Dermis microvascular lymphatic vessel endothelial cell (primary cell): ENCODE data around the gene SAXO2. TPM values are rescaled to one million over a fixed set of nuclear protein-coding genes. Genes with fewer than 3 reads are reported as not detected.
"Not testable (repeated sequence)": the region's sequence is repeated elsewhere in the genome, so short reads cannot be mapped to it uniquely, and the experiment has no call there.

ENCODE experiments used
- DNase-seq, 2 donors: peaks; one replicate each; pipeline versions ENCODE4 v3.0.0 to v3.0.0-alpha.2; 2010; ENCODE audit warnings: low read depth in 2 of 2
- total RNA-seq: library from RNA; depleted of rRNA; stranded (reverse); fragments of >200 nt; gene quantifications from 2 replicates; pipeline ENCODE4 v1.2.1, GENCODE V29; 2014

Gene SAXO2
- total RNA-seq, 1 donor from 2014 or later = 0.26 TPM

DNA sequence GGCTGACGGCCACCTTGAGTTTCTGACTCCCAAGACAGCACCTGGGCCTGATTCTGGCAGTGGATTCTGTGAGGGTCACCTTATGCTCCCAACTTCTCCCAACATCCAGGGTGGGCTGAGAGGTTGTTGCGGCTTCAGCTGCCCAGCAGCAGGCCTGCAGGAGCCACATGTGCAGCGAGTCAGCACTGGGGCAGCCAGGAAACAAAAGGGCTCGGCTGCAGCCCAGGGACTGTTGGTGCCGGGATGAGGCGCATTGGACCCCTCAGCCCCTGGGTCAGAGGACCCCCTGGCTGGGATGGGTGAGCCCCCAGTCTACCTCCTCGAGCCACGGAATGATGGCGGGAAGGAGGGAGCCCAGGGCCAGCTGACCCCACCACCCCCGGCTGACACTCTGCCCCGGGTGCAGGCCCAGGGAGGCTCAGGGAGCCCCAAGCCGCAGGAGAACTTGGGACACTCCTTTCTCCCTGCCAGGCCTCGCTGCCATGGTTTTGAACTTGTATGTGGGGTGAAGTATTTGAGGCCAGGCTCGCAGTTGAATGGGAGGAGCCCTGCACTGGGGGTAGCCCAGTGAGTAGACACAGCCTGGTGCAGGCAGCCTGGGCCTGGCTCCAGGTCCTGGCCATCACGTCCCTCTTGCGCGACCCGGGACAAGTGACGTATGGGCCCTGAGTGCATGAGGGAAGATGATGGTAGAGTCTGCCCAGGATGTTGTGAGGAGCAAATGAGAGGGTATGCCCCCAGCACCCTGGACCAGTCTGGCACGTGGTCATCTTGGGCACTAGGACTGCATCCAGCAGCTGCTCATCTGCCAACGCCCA, 51.5 kb downstream of the SAXO2 start:
- not testable (repeated sequence) for DNase-seq

DNA sequence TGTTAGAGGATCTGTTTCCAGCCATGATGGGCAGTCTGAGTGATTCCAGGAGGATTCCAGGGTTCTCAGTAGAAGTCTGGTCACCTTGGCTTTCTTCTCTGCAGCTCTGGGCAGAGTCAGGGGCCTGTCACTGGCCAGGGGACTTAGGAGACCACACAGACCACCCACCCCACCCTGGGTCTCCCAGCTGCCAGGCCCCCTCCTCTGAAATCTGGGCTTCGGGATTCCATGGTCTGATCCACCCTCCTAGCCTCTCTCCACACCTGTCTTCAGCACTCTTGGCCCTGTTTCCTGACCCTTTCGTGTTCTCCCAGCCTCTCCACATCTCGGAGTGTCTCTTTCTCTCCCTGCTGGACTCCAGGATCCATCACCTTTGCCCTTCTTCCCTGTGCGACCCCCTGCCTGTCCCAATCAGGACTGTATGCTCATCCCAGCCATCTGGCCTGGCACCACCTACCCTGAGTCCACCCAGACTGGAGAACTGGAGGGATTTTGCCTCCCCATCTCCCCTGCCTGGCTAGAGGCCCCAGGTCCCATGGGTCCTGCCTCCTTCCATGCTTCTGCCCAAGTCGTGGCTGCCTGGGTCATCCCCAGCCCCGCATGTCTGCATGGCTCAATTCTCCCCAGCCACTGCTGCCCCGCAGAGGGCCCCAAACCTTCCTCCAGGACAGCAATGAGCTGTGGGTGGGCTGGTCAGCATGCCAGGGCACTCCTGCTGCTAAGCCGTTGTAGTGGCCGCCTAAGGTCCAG, 52.3 kb downstream of the SAXO2 start:
- no peak for DNase-seq

DNA sequence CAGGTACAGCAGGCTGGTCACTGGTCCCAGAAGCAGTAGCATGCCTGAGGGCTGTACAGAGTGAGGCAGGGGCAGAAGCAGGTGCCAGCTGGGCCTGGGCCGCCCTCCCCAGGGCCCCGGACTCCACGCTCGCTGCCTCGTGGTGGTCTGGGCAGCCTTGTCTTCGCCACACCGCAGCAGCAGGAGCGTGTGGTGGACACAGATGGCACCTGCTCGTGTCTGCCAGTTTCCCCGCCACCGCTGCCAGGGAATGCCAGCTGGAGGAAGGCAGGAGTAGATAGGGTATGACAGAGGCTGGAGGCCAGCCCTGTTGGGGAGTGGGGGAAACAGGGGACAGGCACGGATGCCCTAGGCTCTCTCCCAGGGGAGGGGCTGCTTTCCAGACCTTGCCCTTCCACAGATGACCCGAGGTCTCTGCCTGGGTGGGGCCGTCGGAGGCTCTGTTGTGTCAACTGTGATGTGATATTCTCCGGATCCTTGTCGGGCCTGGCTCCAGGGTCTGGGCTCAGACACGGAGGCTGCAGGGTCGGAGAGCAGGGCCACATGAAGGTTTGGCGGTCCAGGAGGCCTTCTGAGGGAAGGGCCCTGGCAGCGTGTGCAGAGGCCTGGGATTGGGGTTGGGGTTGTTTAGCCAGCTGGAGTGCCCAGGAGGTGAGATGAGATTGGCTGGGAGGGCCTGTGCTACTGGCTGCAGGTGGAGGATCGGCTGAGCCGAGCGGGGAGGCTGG, 53.1 kb downstream of the SAXO2 start:
- no peak for DNase-seq

DNA sequence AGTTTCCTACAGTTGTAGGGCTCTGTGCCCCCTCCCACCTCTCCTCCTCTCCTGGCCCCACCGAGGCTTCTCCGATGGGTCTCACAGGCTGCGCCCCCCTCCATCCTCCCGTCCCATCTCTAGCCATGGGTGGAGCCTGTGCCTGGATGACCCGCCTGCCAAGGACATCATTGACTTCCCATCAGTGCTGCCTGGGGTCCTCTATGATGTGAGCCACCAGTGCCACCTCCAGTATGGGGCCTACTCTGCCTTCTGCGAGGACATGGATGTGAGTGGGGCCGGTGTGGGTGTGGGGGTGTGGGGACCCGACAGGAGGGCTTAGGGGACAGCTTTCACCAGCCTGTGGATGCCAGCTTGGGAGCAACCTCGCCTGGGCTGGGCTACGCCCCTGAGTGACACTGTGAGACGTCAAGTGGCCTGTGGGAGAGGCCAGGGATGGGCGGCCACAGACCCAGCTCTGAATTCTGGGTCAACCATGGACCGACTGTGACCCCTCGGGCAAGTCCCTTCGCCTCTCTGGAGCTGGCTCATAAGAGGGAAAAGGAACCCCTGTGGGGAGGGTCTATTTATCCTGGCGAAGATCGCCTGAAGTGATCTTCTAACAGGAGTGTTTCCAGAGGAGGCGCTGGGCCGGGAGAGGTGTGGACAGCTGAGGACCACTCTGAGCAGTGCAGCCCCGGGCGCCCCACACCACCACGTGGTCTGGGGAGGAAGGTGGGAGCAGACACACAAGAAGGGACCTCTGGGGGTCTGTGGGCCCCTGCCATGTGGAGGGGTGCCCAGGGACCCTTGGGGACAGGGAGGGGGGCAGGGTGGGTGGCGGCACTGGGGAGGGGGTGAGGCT, 53.9 kb downstream of the SAXO2 start:
- DNase-seq = not testable (repeated sequence)

DNA sequence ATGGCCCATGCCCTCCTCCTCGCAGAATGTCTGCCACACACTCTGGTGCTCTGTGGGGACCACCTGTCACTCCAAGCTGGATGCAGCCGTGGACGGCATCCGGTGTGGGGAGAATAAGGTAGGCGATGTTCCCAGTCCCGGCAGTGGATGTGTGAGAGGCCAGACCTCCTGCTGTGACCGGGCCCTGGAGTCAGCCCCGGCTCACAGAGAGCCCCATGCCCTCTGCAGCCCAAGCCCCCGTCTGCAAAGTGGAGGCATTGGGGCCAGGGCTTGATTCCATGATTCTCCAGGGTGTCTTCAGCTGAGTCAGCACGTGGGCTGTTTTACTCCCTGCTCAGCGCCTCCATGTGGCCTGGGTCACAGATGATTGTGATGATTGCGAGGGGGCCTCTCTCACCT, 54.5 kb downstream of the SAXO2 start:
- DNase-seq = no peak

DNA sequence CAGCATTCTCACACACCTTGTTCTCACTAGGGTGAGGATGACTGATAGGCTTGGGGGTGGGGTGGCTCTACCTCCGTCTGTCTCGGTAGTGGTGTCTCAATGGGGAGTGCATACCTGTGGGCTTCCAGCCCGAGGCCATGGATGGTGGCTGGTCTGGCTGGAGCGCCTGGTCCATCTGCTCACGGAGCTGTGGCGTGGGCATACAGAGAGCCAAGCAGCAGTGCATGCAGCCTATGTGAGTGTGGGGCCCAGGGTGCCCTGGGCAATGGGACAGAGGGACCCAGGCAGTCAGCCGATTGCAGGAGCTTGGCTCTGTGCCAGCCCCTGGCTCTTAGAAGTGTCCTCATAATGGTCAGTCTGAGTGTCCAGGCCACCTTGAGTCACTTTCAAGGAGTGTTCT, 54.9 kb downstream of the SAXO2 start:
- DNase-seq = not testable (repeated sequence)

DNA sequence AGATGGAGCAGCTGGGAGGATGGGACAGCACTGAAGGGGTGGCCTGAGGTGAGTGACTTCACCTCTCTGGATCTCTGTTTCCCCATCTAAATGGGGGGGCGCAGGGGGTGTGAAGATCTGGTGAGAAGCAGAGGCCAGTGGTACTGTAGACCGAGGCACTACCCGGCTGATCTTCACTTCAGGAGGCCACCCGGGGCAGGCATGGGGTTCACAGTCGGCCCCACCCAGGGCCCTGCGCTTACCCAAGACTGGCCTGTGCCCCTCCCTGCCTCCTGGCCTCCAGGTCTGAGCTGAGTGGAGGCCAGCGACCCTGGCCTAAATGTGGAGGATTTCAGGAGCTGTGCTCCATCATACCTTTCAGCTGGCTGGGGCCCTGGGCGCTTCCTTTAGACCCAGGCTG, 55.7 kb downstream of the SAXO2 start:
- not testable (repeated sequence) for DNase-seq

DNA sequence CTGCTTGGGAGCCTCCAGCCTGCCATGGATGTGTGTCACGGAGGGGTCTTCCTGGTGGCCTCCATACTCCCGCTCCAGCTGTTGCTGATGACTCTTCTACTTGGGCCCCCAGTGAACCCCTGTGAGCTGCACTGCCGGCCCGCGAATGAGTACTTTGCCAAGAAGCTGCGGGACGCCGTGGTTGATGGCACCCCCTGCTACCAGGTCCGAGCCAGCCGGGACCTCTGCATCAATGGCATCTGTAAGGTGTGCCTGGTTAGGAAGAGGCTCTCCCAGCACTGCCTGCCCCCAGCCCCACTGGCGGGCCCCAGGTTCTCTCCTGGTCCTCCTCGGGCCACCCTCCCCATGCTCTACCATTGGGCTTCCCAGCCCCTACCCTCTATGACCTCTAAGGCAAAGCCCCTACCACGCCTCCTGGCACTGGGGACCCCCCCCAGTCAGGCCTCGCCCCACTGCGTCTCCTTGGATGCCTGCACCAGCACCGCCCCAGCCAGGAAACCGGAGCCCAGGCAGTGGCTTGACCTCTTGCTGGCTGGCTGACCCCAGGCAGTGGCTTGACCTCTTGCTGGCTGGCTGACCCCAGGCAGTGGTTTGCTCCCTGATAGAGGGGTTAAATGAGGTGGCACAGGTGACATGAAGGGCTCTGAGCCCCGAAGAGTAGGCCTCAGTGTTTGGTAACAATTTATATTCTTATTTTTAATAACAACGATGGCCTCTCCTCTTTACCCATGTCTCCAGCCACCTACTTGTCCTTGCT, 57.1 kb downstream of the SAXO2 start:
- DNase-seq = not testable (repeated sequence)

DNA sequence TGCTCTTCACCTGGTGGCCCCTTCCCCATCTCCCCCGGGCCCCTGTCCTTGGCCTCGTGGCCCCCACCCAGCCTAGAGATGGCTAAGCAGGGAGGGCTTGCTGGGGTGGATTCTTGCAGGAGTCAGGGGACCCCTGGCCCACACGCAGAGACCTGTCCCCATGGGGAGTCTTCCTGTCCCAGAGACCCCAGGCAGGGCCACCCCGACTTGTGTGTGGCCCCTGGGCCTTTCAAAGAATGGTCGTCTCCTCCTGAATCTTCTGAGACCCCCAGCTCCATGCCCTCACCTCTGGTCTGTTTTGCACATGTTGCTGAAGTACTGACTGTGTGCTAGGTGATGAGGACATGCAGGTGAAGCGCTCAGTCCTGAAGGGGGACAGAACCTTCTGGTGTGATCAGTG, 58.2 kb downstream of the SAXO2 start:
- not testable (repeated sequence) for DNase-seq

DNA sequence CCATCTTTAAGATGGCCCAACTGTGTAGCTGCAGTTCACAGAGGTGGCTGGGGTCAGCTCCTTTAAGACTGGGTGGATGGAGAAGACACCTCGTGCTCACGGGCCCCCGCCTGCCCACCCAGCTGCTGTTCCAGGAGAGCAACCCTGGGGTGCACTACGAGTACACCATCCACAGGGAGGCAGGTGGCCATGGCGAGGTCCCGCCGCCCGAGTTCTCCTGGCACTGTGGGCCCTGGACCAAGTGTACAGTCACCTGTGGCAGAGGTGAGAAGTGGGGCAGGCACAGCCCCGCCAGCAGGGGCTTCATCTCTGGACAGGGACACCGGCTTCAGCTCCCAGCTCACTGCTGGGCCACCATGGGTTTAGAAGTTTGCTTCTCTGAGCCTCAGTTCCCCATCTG, 59.9 kb downstream of the SAXO2 start:
- not testable (repeated sequence) for DNase-seq

DNA sequence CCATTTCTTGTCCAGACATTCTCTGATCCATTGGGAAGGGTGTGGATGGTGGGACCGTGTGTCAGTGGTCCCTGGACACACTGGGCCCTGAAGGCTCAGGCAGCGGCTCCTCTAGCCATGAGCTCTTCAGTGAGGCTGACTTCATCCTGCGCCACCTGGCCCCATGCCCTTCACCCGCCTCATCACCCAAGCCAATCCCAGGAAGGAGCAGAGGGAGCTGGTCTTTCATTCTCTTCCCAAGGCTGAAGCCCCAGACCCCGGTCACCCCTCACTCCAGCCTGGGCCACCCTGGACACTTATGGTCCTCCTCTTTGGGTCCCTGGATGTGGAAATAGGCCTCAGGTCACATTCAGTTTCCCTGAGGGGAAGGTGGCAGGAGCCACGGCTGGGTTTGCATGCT, 62.2 kb downstream of the SAXO2 start:
- DNase-seq = not testable (repeated sequence)

DNA sequence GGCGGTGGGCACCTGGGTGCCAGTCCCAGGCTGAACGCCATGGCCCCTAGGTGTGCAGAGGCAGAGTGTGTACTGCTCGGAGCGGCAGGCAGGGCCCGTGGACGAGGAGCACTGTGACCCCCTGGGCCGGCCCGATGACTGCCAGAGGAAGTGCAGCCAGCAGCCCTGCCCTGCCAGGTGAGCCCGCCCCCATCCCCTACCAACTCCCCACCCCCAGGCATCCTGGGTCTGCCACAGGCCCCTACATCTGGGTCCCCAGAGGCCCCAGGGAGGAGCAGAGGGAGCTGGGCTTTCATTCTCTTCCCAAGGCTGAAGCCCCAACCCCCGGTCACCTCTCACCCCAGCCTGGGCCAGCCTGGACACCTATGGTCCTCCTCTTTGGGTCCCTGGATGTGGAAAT, 63.0 kb downstream of the SAXO2 start:
- not testable (repeated sequence) for DNase-seq

DNA sequence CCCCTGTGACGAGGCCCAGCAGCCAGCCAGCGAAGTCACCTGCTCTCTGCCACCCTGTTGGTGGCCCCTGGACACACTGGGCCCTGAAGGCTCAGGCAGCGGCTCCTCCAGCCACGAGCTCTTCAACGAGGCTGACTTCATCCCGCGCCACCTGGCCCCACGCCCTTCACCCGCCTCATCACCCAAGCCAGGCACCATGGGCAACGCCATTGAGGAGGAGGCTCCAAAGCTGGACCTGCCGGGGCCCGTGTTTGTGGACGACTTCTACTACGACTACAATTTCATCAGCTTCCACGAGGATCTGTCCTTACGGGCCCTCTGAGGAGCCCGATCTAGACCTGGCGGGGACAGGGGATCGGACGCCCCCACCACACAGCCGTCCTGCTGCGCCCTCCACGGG, 64.3 kb downstream of the SAXO2 start:
- not testable (repeated sequence) for DNase-seq

DNA sequence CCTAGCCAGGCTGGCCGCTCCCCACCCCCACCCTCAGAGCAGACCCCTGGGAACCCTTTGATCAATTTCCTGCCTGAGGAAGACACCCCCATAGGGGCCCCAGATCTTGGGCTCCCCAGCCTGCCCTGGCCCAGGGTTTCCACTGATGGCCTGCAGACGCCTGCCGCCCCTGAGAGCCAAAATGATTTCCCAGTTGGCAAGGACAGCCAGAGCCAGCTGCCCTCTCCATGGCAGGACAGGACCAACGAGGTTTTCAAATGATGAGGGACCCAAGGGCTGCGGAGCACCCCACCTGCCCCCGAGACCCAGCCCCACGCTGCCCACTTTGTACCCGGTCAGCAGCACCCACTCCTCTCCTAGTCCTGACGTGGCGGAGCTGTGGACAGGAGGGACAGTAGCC, 64.8 kb downstream of the SAXO2 start:
- not testable (repeated sequence) for DNase-seq

DNA sequence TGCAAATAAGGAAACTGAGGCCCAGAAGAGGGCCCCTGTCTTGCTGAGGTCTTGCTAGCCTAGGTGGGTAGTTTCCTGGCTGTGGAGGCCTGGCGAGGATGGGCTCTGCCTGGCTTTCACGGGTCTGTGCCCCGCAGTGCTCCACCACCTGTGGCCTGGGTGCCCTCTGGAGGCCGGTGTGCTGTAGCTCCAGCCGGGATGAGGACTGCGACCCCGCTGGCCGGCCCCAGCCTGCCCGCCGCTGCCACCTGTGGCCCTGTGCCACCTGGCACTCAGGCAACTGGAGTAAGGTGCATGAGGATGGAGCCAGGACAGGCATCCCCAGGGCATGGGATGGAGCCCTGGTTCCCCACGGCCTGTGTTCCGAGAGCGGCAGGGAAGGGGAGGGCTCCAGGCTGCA, 66.4 kb downstream of the SAXO2 start:
- DNase-seq = not testable (repeated sequence)

DNA sequence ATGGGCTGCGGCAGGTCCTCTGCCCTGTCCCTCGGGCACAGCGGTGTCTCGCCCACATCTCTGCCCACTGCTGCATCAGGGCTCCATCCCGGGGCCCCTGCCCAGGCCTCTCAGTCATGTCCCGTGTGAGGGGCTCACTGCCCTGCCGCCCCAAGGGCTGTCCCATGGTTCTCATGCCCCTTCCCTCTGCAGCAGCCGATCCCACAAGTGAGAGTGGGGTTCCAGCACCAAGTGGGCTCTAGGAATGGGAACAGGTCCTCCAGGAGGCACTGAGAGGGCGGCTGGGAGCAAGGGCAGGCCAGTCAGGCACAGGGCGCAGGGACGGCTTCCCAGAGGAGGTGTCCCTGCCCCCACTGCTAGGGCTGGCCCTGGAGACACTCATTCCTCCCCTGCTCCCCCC, 68.3 kb downstream of the SAXO2 start:
- not testable (repeated sequence) for DNase-seq

DNA sequence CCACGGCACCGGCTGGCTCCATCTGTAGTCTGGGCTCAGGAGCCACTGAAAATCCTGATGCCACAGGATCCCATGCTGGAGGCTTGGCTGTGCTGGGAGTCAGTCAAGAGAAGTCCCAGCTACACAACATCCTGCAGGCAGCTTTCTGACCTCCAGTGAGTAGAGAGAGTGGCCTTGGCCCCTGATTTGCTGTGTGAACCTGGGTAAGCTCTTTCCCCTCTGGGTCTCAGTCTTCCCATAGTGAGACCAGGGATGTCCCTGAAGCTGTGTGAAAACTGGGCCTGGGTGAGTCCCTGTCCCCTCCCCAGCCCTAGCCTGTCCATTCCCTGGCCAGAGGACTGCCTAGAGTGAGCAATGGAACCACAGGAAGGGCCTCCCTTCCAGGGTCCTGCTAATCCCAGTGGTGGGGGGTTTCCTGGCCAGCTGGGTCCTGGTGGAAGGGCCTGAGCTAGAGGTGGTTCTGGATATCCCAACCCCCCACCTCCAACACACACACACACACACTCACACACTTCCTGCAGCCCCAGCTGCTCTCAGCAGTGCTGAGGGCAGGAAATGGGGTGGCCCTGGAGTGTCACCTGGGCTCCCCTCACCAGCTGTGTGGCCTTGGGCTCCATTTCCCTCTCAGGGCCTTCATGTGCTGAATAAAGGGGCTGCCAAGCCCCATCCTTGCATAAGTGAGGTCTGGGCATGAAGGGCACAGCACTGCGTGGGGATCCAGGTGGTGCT, 69.1 kb downstream of the SAXO2 start:
- DNase-seq = not testable (repeated sequence)

DNA sequence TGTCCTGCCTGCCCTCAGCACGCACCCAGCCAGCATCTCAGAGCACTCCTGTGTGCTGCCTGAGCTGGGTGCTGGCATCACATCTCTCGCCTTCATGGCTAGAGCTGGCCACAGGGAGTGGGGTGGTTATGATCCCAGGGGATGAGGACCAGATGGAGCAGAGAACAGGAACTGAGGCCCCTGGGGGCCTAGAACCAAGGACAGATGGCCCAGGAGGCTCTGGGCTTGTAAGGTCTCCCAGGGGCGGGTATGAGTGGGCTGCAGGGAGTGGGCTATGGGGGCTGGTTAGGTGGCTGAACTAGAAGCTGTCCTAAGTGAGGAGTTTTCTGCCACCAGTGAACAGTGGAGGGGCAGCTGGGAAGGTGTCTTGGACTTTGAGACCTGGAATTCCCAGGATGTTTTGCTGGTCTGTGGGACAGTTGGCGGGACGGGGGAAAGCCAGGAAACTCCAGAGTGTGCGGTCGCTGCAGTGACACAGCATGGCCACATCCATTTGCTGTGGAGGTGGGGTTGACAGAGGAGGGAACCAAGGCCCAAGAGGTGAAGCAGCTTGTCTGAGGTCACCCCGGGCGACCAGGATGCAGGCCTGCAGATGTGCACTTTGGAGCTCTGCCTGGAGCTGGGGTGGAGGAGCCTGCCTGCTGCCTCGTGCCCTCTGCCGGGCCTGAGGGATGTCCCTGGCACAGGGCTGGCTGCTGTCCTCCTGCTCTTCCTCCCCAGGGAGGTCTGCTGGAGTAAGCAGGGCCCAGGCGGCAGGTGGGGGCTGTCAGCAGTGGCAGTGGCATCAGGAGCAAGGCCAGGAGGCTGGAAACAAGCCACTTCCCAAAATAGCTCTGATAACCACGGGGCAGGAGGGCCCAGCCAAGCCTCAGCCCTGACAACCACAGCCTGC, 70.3 kb downstream of the SAXO2 start:
- DNase-seq = peak in 1 of 2 donors; percentile 22
